Body of pancreas (tissue), 4 donors: ENCODE measurements around the gene SLC9A9. TPM values are rescaled to one million over a fixed set of nuclear protein-coding genes. Genes with fewer than 3 reads are reported as not detected.

Source experiments
- ATAC-seq: fragments of 150-250 bp; one replicate; pipeline ENCODE4 v1.9.1; 2016
- DNase-seq, 4 donors: peaks; one replicate each; pipeline ENCODE4 v3.0.0-alpha.2; 2019
- H3K27ac ChIP-seq, 4 donors: fragments of 200-600 bp; sonication (generic); 1 replicate in 3 of 4; 2 replicates in 1 of 4; pipeline versions ENCODE4 v1.5.1 to v1.6.1; 2016 to 2019; ENCODE audit warnings: mild to moderate bottlenecking in 1 of 4, mixed read lengths in 1 of 4, moderate library complexity in 1 of 4
- H3K27me3 ChIP-seq, 2 donors: fragments of 200-600 bp; sonication (generic); one replicate each; pipeline ENCODE4 v1.6.0; 2016; ENCODE audit warnings: mild to moderate bottlenecking in 1 of 2
- H3K36me3 ChIP-seq, 2 donors: fragments of 200-600 bp; sonication (generic); replicated peaks in 1 of 2; 2 replicates each; pipeline ENCODE4 v1.5.1; 2016; ENCODE audit warnings: low read depth in 2 of 2; ENCODE audit not compliant: insufficient read depth in 1 of 2
- H3K4me1 ChIP-seq: fragments of 200-600 bp; sonication (generic); one replicate; pipeline ENCODE4 v1.6.0; 2016
- H3K4me3 ChIP-seq, 2 donors: fragments of 200-600 bp; sonication (generic); 1 replicate in 1 of 2; 2 replicates in 1 of 2; pipeline ENCODE4 v1.5.1; 2016 to 2019
- H3K9me3 ChIP-seq, 3 donors: fragments of 200-600 bp; sonication (generic); 1 replicate in 2 of 3; 2 replicates in 1 of 3; pipeline ENCODE4 v1.5.1; 2016
- CTCF ChIP-seq, 7 experiments: fragments of 450-650 bp in 4 of 7; fragments of 200-600 bp in 3 of 7; sonication (generic) in 3 of 7; IDR thresholded peaks; one replicate each; pipeline ENCODE4 v1.5.1; 2016 to 2019; ENCODE audit warnings: antibody characterized with exemption in 7 of 7
- POLR2A ChIP-seq, 3 donors: fragments of 450-650 bp; IDR thresholded peaks; one replicate each; pipeline ENCODE4 v1.6.1; 2016; ENCODE audit warnings: antibody characterized with exemption in 3 of 3, mild to moderate bottlenecking in 2 of 3
- WGBS, 2 donors: methylation state at CpG; one replicate each; pipeline ENCODE4 v1.1.5; 2017; 5-methylcytosine and 5-hydroxymethylcytosine counted together
- intact Hi-C: fragments of 100-400 bp; cut with DNase I; formaldehyde crosslinking; loops from one replicate; pipeline ENCODE4 v1.15.1; 2023
- total RNA-seq, 2 donors: library from RNA; depleted of rRNA; stranded (reverse); fragments of >200 nt; gene quantifications; one replicate each; pipeline ENCODE4 v1.1.0, GENCODE V29; 2016

Gene SLC9A9
- total RNA-seq, 2 donors from 2014 or later: 1.6 to 2.3 TPM

GRCh38 chr3:143276592-143276991 lies 571.7 kb downstream of the SLC9A9 start:
- intact Hi-C loops: no loop called here
- H3K36me3 ChIP-seq: no peaks in the 10 kb centered on the region
- DNase-seq: no peak
- H3K4me1 ChIP-seq: no peaks in the 10 kb centered on the region
- no peak overlapping the region for H3K27ac ChIP-seq
- TF ChIP-seq CTCF (IDR thresholded peaks at IDR 0.05) (no peak), POLR2A (IDR thresholded peaks at IDR 0.05) (no peak)
- H3K4me3 ChIP-seq: no peak overlapping the region
- no peaks in the 10 kb centered on the region for H3K9me3 ChIP-seq
- H3K27me3 ChIP-seq: no peaks in the 10 kb centered on the region
- no peak for ATAC-seq

- Histone ChIP-seq H3K36me3 (no peaks in the 10 kb centered on the region), H3K4me1 (no peaks in the 10 kb centered on the region), H3K4me3 (no peak overlapping the region), H3K27me3 (no peaks in the 10 kb centered on the region), H3K27ac (no peak overlapping the region), H3K9me3 (no peaks in the 10 kb centered on the region)
- intact Hi-C loops: no loop called here
- ATAC-seq (no peak), DNase-seq (no peak)
- no peak for TF ChIP-seq POLR2A (IDR thresholded peaks at IDR 0.05)
- no peak for TF ChIP-seq CTCF (IDR thresholded peaks at IDR 0.05)
- WGBS, 2 donors: 54 to 68% methylated on average over 1 of the region's 1 CpG
These were observed 574.1 kb downstream of the SLC9A9 start for GRCh38 chr3:143273975-143274690.

GRCh38 chr3:143271136-143271535 lies 577.1 kb downstream of the SLC9A9 start:
- 86 to 94% methylated on average over 2 of the region's 2 CpGs for WGBS, 2 donors
- no peaks in the 10 kb centered on the region for H3K4me1 ChIP-seq
- no peak for ATAC-seq
- no peaks in the 10 kb centered on the region for H3K27me3 ChIP-seq
- DNase-seq: no peak
- H3K9me3 ChIP-seq: no peaks in the 10 kb centered on the region
- TF ChIP-seq CTCF (IDR thresholded peaks at IDR 0.05) (no peak), POLR2A (IDR thresholded peaks at IDR 0.05) (no peak)
- H3K4me3 ChIP-seq: no peak overlapping the region
- no peaks in the 10 kb centered on the region for H3K36me3 ChIP-seq
- intact Hi-C loops: no loop called here
- H3K27ac ChIP-seq: no peak overlapping the region

- TF ChIP-seq CTCF (IDR thresholded peaks at IDR 0.05) (no peak), POLR2A (IDR thresholded peaks at IDR 0.05) (no peak)
- H3K4me3 ChIP-seq: no peak overlapping the region
- no peaks in the 10 kb centered on the region for H3K36me3 ChIP-seq
- WGBS, 2 donors: 76 to 83% methylated on average over 3 of the region's 3 CpGs
- ATAC-seq: no peak
- no peaks in the 10 kb centered on the region for H3K27me3 ChIP-seq
- DNase-seq: no peak
- no peaks in the 10 kb centered on the region for H3K4me1 ChIP-seq
- H3K9me3 ChIP-seq: no peaks in the 10 kb centered on the region
- no peak overlapping the region for H3K27ac ChIP-seq
- intact Hi-C loops: no loop called here
These were observed 578.5 kb downstream of the SLC9A9 start for GRCh38 chr3:143269741-143270140.

- no peak for TF ChIP-seq CTCF (IDR thresholded peaks at IDR 0.05)
- no peak for TF ChIP-seq POLR2A (IDR thresholded peaks at IDR 0.05)
- 67 to 87% methylated on average over 1 of the region's 1 CpG for WGBS, 2 donors
- Histone ChIP-seq H3K9me3 (no peaks in the 10 kb centered on the region), H3K27me3 (no peaks in the 10 kb centered on the region), H3K27ac (no peak overlapping the region), H3K4me3 (no peak overlapping the region), H3K36me3 (no peaks in the 10 kb centered on the region), H3K4me1 (no peaks in the 10 kb centered on the region)
- DNase-seq (no peak), ATAC-seq (no peak)
- intact Hi-C loops: no loop called here
These were observed 580.3 kb downstream of the SLC9A9 start for GRCh38 chr3:143267989-143268388.
